Esophagus muscularis mucosa (tissue), 3 donors: ENCODE measurements around the gene TMEM170A.

Experiments used
- CTCF ChIP-seq, 3 experiments: fragments of 200-600 bp in 2 of 3; fragments of 450-650 bp in 1 of 3; sonication (generic) in 2 of 3; IDR thresholded peaks; one replicate each; pipeline ENCODE4 v1.5.1; 2017 to 2019; ENCODE audit warnings: antibody characterized with exemption in 3 of 3, mild to moderate bottlenecking in 2 of 3, moderate library complexity in 1 of 3
- POLR2A ChIP-seq: fragments of 450-650 bp; IDR thresholded peaks from one replicate; pipeline ENCODE4 v1.6.1; 2017; ENCODE audit warnings: antibody characterized with exemption, moderate library complexity, mild to moderate bottlenecking, low read depth

- TF ChIP-seq CTCF (IDR thresholded peaks at IDR 0.05) = no peak
- TF ChIP-seq POLR2A = no peak
These were observed 20.9 kb upstream of the TMEM170A start for GRCh38 chr16:75485230-75486013.
